ENCODE data around the gene DRAM1. TPM values are rescaled to one million over a fixed set of nuclear protein-coding genes. Genes with fewer than 3 reads are reported as not detected.

Gene DRAM1
- total and polyA plus RNA-seq, 10 of the 15 experiments (the other 5 are each of a cell fraction or from before 2014, with no cell fraction given): 22.4 to 91.5 (median 41.4) TPM

- no peak for TF ChIP-seq ZNF592 (IDR thresholded peaks at IDR 0.05)
- TF ChIP-seq ATF3 (IDR thresholded peaks at IDR 0.05; ENCODE audit: borderline replicate concordance, extremely low read depth, low read depth, low read length): no peak
- TF ChIP-seq FOS (IDR thresholded peaks at IDR 0.05; ENCODE audit: borderline replicate concordance, extremely low read depth, insufficient read length): no peak
- no peak for TF ChIP-seq POU2F2 (IDR thresholded peaks at IDR 0.05; ENCODE audit: borderline replicate concordance, low read depth, low read length)
- TF ChIP-seq HDGF (IDR thresholded peaks at IDR 0.05): no peak
Observed at GRCh38 chr12:101880769-101881168, 3.4 kb downstream of the DRAM1 start (continued).

- no peaks in the 10 kb centered on the region for H3K27me3 ChIP-seq (replicated peaks in 1 of 2; ENCODE audit: control insufficient read depth in 2 of 2, insufficient read depth in 2 of 2, low read length in 1 of 2)
- ChIA-PET RAD21 (ENCODE audit: unreplicated experiment) (interaction anchor here (0.6 to 1.9 kb wide), 8 partner anchors 18 to 58 kb away, joined by 3 to 7 read pairs (median 3); no protein-coding TSS in a partner anchor), CTCF (interaction anchor here (1.1 to 1.9 kb wide), 7 partner anchors 10 to 56 kb away, joined by 3 to 11 read pairs (median 4); no protein-coding TSS in a partner anchor), POLR2A (interaction anchor here (0.7 to 2.1 kb wide), 5 partner anchors 10 to 28 kb away, joined by 3 to 7 read pairs (median 6); no protein-coding TSS in a partner anchor), SMC1A (ENCODE audit: uncharacterized antibody, unreplicated experiment) (interaction anchor here (0.6 to 2.6 kb wide), 10 partner anchors 8 to 52 kb away, joined by 3 to 16 read pairs (median 4); no protein-coding TSS in a partner anchor)
- WGBS (ENCODE audit: insufficient coverage, insufficient replicate concordance, low lambda C conversion rate, missing lambda C conversion rate): 96% methylated on average over 4 of the region's 4 CpGs
- in situ Hi-C loops (cut with MboI) (no loop called here), intact Hi-C loops (cut with micrococcal nuclease; ENCODE audit: unreplicated experiment) (no loop called here)
- no peak overlapping the region; the same call in 1 of the 2 replicates for H3K9ac ChIP-seq (ENCODE audit: control insufficient read depth, insufficient read depth, low read length)
- no peak for ATAC-seq
- FAIRE-seq: no peak
- H3K9me3 ChIP-seq (replicated peaks; ENCODE audit: control insufficient read depth, insufficient read depth, low read length): no peaks in the 10 kb centered on the region
- no peak overlapping the region for H2AFZ ChIP-seq (ENCODE audit: control insufficient read depth, low read depth, low read length)
- TF ChIP-seq BHLHE40 (IDR thresholded peaks at IDR 0.05; ENCODE audit: borderline replicate concordance in 1 of 2, low read depth in 2 of 2, low read length in 1 of 2) (no peak), SUZ12 (IDR thresholded peaks at IDR 0.05; ENCODE audit: unreplicated experiment) (no peak)
- H4K20me1 ChIP-seq (ENCODE audit: control insufficient read depth, insufficient read depth): no peaks in the 10 kb centered on the region; the same call in 1 of the 2 replicates
- peaks cover 0 to 14% of the 10 kb centered on the region in 2 experiments; a peak in 1 of 4 replicates for H3K36me3 ChIP-seq (ENCODE audit: control insufficient read depth in 2 of 2, insufficient read depth in 2 of 2, low read length in 1 of 2)
- BruUV-seq (replicated peaks): no TSS peak
- no peak for DNase-seq (ENCODE audit: low read depth, low spot score)
- peak overlapping the region; percentile 82 for H3K4me2 ChIP-seq (ENCODE audit: control insufficient read depth, insufficient read depth)
- H3K79me2 ChIP-seq (ENCODE audit: control insufficient read depth, insufficient read depth, low read length): peaks cover 73% of the 10 kb centered on the region
- no peak overlapping the region for H3K27ac ChIP-seq (ENCODE audit: control insufficient read depth, insufficient read depth)
- H3K4me1 ChIP-seq (ENCODE audit: control insufficient read depth, insufficient read depth, low read length): peaks cover 5% of the 10 kb centered on the region; the same call in 1 of the 2 replicates
- H3K4me3 ChIP-seq: peak overlapping the region; percentile 89
Observed at GRCh38 chr12:101881228-101881627, 3.8 kb downstream of the DRAM1 start.
